ENCODE data around the gene PARD3.

GRCh38 chr10:34346516-34347100, 468.5 kb downstream of the PARD3 start:
- TF ChIP-seq, protein P1, sequence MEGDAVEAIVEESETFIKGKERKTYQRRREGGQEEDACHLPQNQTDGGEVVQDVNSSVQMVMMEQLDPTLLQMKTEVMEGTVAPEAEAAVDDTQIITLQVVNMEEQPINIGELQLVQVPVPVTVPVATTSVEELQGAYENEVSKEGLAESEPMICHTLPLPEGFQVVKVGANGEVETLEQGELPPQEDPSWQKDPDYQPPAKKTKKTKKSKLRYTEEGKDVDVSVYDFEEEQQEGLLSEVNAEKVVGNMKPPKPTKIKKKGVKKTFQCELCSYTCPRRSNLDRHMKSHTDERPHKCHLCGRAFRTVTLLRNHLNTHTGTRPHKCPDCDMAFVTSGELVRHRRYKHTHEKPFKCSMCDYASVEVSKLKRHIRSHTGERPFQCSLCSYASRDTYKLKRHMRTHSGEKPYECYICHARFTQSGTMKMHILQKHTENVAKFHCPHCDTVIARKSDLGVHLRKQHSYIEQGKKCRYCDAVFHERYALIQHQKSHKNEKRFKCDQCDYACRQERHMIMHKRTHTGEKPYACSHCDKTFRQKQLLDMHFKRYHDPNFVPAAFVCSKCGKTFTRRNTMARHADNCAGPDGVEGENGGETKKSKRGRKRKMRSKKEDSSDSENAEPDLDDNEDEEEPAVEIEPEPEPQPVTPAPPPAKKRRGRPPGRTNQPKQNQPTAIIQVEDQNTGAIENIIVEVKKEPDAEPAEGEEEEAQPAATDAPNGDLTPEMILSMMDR (IDR thresholded peaks at IDR 0.05), result no peak
- TF ChIP-seq POLR2AphosphoS5 (IDR thresholded peaks at IDR 0.05), result no peak
